ENCODE data around the gene WHRN. TPM values are rescaled to one million over a fixed set of nuclear protein-coding genes. Genes with fewer than 3 reads are reported as not detected.

The WHRN gene
- polyA plus RNA-seq, 1 donor from 2014 or later, result 2.5 TPM

DNA sequence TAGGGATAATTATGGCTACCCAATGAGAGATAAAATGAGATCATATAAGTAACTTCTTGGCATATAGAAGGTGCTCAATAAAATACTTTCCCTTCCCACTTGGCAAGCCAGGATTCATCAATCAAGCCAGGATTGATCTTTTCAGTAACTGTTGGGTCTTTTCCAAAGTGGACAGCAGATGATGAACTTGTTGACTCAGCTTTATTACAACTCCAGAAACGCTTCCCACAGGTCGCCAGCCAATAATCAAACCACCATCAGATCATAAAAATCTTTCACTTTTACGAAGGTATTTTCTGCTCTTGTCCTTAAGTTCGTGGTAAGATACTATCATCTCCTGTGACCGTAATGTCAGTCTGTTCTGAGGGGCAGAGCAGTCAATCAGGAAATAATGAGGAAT, 39.8 kb upstream of the WHRN start:
- H3K4me2 ChIP-seq (ENCODE audit: low read length), result no peak overlapping the region
- no peak for TF ChIP-seq EP300 (conservative IDR thresholded peaks at IDR 0.05; ENCODE audit: poor library complexity, severe bottlenecking)
- TF ChIP-seq, protein P1, sequence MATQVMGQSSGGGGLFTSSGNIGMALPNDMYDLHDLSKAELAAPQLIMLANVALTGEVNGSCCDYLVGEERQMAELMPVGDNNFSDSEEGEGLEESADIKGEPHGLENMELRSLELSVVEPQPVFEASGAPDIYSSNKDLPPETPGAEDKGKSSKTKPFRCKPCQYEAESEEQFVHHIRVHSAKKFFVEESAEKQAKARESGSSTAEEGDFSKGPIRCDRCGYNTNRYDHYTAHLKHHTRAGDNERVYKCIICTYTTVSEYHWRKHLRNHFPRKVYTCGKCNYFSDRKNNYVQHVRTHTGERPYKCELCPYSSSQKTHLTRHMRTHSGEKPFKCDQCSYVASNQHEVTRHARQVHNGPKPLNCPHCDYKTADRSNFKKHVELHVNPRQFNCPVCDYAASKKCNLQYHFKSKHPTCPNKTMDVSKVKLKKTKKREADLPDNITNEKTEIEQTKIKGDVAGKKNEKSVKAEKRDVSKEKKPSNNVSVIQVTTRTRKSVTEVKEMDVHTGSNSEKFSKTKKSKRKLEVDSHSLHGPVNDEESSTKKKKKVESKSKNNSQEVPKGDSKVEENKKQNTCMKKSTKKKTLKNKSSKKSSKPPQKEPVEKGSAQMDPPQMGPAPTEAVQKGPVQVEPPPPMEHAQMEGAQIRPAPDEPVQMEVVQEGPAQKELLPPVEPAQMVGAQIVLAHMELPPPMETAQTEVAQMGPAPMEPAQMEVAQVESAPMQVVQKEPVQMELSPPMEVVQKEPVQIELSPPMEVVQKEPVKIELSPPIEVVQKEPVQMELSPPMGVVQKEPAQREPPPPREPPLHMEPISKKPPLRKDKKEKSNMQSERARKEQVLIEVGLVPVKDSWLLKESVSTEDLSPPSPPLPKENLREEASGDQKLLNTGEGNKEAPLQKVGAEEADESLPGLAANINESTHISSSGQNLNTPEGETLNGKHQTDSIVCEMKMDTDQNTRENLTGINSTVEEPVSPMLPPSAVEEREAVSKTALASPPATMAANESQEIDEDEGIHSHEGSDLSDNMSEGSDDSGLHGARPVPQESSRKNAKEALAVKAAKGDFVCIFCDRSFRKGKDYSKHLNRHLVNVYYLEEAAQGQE (IDR thresholded peaks at IDR 0.05; ENCODE audit: borderline replicate concordance), result no peak
- TF ChIP-seq POLR2AphosphoS5 (IDR thresholded peaks at IDR 0.05), result no peak
- no peak for TF ChIP-seq RAD21 (conservative IDR thresholded peaks at IDR 0.05)
- TF ChIP-seq MXI1 (conservative IDR thresholded peaks at IDR 0.05; ENCODE audit: poor library complexity, severe bottlenecking), result no peak
- TF ChIP-seq TAF1 (IDR thresholded peaks at IDR 0.05; ENCODE audit: low read depth), result no peak
- TF ChIP-seq, protein P2, sequence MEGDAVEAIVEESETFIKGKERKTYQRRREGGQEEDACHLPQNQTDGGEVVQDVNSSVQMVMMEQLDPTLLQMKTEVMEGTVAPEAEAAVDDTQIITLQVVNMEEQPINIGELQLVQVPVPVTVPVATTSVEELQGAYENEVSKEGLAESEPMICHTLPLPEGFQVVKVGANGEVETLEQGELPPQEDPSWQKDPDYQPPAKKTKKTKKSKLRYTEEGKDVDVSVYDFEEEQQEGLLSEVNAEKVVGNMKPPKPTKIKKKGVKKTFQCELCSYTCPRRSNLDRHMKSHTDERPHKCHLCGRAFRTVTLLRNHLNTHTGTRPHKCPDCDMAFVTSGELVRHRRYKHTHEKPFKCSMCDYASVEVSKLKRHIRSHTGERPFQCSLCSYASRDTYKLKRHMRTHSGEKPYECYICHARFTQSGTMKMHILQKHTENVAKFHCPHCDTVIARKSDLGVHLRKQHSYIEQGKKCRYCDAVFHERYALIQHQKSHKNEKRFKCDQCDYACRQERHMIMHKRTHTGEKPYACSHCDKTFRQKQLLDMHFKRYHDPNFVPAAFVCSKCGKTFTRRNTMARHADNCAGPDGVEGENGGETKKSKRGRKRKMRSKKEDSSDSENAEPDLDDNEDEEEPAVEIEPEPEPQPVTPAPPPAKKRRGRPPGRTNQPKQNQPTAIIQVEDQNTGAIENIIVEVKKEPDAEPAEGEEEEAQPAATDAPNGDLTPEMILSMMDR (IDR thresholded peaks at IDR 0.05; ENCODE audit: poor library complexity, severe bottlenecking), result no peak
- TF ChIP-seq SMC3 (conservative IDR thresholded peaks at IDR 0.05; ENCODE audit: poor library complexity), result no peak
- TF ChIP-seq EZH2 (IDR thresholded peaks at IDR 0.05; ENCODE audit: borderline replicate concordance, insufficient read depth, low read length, poor library complexity, severe bottlenecking), result no peak
- H3K9me2 ChIP-seq (ENCODE audit: insufficient read depth, low read length), result no peaks in the 10 kb centered on the region
- H3K9ac ChIP-seq (ENCODE audit: low read length), result no peak overlapping the region
- no peak overlapping the region for H3K27ac ChIP-seq (ENCODE audit: low read length)
- no peak overlapping the region for H2AFZ ChIP-seq (ENCODE audit: low read depth, low read length)
- H4K20me1 ChIP-seq (ENCODE audit: insufficient read depth), result no peaks in the 10 kb centered on the region
- no peaks in the 10 kb centered on the region for H3K9me3 ChIP-seq (ENCODE audit: low read length)
- H3F3A ChIP-seq (ENCODE audit: insufficient read depth, low read length, poor library complexity, severe bottlenecking), result no peaks in the 10 kb centered on the region
- H3K27me3 ChIP-seq (ENCODE audit: insufficient read depth, low read depth, low read length), result no peaks in the 10 kb centered on the region
- H3K4me3 ChIP-seq (ENCODE audit: low read length), result no peak overlapping the region
- H3K36me3 ChIP-seq (ENCODE audit: insufficient read depth, low read length), result no peaks in the 10 kb centered on the region
- no peaks in the 10 kb centered on the region for H3K79me2 ChIP-seq (replicated peaks; ENCODE audit: insufficient read depth, low read length)

DNA sequence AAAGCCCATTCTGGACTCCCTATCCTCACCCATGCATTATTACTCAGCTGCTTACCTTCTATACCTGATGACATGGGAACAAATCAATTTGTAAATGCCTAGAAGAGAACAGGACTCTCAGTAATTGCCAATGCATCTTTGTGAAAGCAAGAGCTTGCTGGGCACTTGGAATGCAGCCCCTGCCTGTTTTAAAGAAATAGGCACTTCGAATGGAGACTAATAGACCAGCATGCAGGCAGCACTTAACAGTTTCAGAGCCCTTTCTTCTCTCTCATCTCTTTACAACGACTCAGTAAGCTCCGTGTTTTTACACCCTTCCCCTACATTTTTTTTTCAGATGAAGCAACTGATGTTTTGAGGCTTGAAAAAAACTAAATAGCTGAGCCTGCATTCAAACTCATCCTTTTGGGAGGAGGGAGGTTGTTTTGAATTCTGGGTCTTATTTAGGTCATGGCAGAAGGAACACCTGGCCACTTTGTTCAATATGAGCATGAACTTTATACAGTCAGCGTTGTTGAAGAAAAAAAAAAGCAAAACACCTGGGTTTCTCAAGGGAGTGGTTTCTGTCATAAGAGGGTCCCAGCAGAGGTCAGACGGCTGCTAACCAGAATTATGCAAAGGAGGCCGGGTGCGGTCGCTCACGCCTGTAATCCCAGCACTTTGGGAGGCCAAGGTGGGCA, 34.6 kb upstream of the WHRN start:
- Histone ChIP-seq H3K36me3 (ENCODE audit: insufficient read depth, low read length) (no peaks in the 10 kb centered on the region), H3K9me3 (ENCODE audit: low read length) (no peaks in the 10 kb centered on the region), H3K9ac (ENCODE audit: low read length) (no peak overlapping the region), H4K20me1 (ENCODE audit: insufficient read depth) (no peaks in the 10 kb centered on the region), H2AFZ (ENCODE audit: low read depth, low read length) (no peak overlapping the region), H3K4me2 (ENCODE audit: low read length) (no peak overlapping the region), H3K27ac (ENCODE audit: low read length) (peak overlapping the region; percentile 31), H3K4me3 (ENCODE audit: low read length) (no peak overlapping the region), H3K27me3 (ENCODE audit: insufficient read depth, low read depth, low read length) (no peaks in the 10 kb centered on the region), H3K79me2 (replicated peaks; ENCODE audit: insufficient read depth, low read length) (no peaks in the 10 kb centered on the region), H3K9me2 (ENCODE audit: insufficient read depth, low read length) (no peaks in the 10 kb centered on the region), H3F3A (ENCODE audit: insufficient read depth, low read length, poor library complexity, severe bottlenecking) (no peaks in the 10 kb centered on the region)
- no peak for TF ChIP-seq EZH2 (IDR thresholded peaks at IDR 0.05; ENCODE audit: borderline replicate concordance, insufficient read depth, low read length, poor library complexity, severe bottlenecking)
- TF ChIP-seq RAD21 (conservative IDR thresholded peaks at IDR 0.05), result no peak
- no peak for TF ChIP-seq TAF1 (IDR thresholded peaks at IDR 0.05; ENCODE audit: low read depth)
- TF ChIP-seq EP300 (conservative IDR thresholded peaks at IDR 0.05; ENCODE audit: poor library complexity, severe bottlenecking), result peak; percentile 23
- TF ChIP-seq POLR2AphosphoS5 (IDR thresholded peaks at IDR 0.05), result no peak

Measured in neural cell (in vitro differentiated cells).